ENCODE data around the gene ALX4. TPM values are rescaled to one million over a fixed set of nuclear protein-coding genes. Genes with fewer than 3 reads are reported as not detected.

The ALX4 gene
- total RNA-seq, 2 experiments from 2014 or later = not detected

DNA sequence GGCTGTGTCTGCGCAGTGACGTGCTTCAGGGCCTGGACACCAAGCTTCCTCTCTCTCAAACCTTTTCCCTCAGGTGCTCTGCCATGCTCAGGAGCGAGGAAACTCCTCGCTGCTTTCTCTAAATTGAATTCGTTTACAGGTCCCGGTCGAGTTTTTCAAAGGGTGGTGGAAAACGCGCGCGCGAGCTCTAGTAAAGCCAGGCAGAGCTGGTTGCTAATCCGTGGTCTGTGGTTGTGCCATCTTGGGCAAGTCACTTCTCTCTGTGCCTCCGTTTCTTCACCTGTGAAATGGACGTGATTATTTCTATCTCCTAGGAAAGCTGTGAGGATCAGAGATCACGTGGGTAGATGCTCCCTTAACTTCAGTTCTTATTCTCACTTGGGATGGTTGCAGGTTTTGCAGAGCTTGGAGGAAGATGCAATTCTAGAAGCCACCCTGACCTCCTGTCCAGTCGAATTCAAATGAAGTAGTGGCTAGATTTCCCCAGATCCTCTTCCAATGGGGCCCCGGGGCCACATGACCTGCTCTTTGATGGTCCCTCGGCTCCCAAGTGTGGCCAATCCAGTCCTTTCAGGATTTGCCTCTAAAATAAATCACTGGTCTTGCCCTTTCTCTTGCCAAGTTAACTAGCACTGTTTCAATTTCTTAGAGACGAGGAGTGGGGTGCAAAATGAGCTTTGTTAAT lies 10.5 kb upstream of the ALX4 start:
- no peak overlapping the region for H3K4me2 ChIP-seq (ENCODE audit: low read length)
- no peak overlapping the region for H2AFZ ChIP-seq (ENCODE audit: low read length)
- no peaks in the 10 kb centered on the region for H3K4me1 ChIP-seq (ENCODE audit: insufficient read depth, low read length, poor library complexity, severe bottlenecking)
- H3K36me3 ChIP-seq (ENCODE audit: insufficient read depth, low read length) = no peaks in the 10 kb centered on the region
- H3K79me2 ChIP-seq (ENCODE audit: insufficient read depth, low read depth, low read length) = no peaks in the 10 kb centered on the region
- ChIA-PET CTCF (ENCODE audit: unreplicated experiment) (no interaction called here), POLR2A (interaction anchor here (0.6 to 1.8 kb wide), 2 partner anchors 10 to 766 kb away, joined by 3 to 4 read pairs; no protein-coding TSS in a partner anchor)
- no peak for TF ChIP-seq EZH2phosphoT487 (IDR thresholded peaks at IDR 0.05; ENCODE audit: borderline replicate concordance, low read depth, low read length)
- TF ChIP-seq, protein P1, sequence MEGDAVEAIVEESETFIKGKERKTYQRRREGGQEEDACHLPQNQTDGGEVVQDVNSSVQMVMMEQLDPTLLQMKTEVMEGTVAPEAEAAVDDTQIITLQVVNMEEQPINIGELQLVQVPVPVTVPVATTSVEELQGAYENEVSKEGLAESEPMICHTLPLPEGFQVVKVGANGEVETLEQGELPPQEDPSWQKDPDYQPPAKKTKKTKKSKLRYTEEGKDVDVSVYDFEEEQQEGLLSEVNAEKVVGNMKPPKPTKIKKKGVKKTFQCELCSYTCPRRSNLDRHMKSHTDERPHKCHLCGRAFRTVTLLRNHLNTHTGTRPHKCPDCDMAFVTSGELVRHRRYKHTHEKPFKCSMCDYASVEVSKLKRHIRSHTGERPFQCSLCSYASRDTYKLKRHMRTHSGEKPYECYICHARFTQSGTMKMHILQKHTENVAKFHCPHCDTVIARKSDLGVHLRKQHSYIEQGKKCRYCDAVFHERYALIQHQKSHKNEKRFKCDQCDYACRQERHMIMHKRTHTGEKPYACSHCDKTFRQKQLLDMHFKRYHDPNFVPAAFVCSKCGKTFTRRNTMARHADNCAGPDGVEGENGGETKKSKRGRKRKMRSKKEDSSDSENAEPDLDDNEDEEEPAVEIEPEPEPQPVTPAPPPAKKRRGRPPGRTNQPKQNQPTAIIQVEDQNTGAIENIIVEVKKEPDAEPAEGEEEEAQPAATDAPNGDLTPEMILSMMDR (conservative IDR thresholded peaks at IDR 0.05; ENCODE audit: low read length) = no peak
- no peaks in the 10 kb centered on the region for H3K9me2 ChIP-seq (ENCODE audit: insufficient read depth, low read length)
- no peak for DNase-seq (ENCODE audit: low spot score)
- intact Hi-C loops (cut with micrococcal nuclease; ENCODE audit: unreplicated experiment) = no loop called here
- no peak overlapping the region for H3K27ac ChIP-seq (ENCODE audit: low read depth, low read length, poor library complexity, severe bottlenecking)
- no peak overlapping the region for H3K4me3 ChIP-seq (ENCODE audit: low read depth, low read length, poor library complexity, severe bottlenecking)
- no TSS peak for BruUV-seq (replicated peaks)
- no peaks in the 10 kb centered on the region for H4K20me1 ChIP-seq (ENCODE audit: insufficient read depth, low read length)
- no peaks in the 10 kb centered on the region for H3K9me3 ChIP-seq (ENCODE audit: low read length)

DNA sequence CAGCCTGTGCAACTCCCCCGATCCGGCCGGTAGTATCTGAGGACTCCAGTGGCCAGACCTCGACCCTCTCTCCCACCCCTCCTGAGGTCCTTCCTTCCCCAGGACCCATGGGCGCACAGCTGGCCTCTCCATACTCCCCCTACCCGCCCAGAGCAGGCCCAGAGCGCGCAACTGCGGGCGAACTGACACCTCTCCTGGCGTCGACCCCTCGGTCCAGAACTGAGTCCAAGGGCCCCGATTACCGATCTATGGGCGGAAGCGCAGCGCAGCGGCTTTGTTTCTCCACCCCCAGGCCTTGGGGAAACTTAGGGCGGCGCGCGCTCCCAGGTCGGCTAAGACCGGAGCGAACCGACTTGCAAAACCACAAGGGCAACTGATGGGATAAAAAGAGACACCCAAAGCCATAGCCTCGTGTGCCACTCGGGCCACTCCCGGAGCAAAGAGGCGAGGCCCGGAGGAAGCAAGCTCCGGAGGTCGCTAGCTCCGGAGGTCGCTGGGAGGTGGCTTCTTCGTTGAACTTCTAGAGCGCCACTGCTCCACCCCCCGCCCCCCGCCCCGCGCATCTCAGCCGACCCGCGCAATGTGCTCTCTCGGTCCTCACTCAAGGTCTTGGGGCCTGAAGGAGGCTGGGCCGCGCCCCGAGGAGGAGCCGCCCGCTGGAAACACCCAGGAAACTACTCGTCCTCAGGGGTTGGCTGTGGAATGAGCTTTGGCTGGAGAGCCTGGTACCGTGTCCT lies 9.8 kb upstream of the ALX4 start:
- CTCF ChIA-PET (ENCODE audit: unreplicated experiment) = no interaction called here
- no TSS peak for BruUV-seq (replicated peaks)

More for the DNA sequence above, 9.8 kb upstream of the ALX4 start:
- DNase-seq (ENCODE audit: low spot score) = no peak
- intact Hi-C loops (cut with micrococcal nuclease; ENCODE audit: unreplicated experiment) = no loop called here
- POLR2A ChIA-PET = interaction anchor here (0.6 kb wide), 1 partner anchor 765 kb away, joined by 3 read pairs; no protein-coding TSS in a partner anchor
- Histone ChIP-seq H3K4me2 (ENCODE audit: low read length) (no peak overlapping the region), H2AFZ (ENCODE audit: low read length) (no peak overlapping the region), H3K9me2 (ENCODE audit: insufficient read depth, low read length) (no peaks in the 10 kb centered on the region), H3K79me2 (ENCODE audit: insufficient read depth, low read depth, low read length) (no peaks in the 10 kb centered on the region), H3K36me3 (ENCODE audit: insufficient read depth, low read length) (no peaks in the 10 kb centered on the region), H3K4me1 (ENCODE audit: insufficient read depth, low read length, poor library complexity, severe bottlenecking) (no peaks in the 10 kb centered on the region), H3K9me3 (ENCODE audit: low read length) (no peaks in the 10 kb centered on the region), H4K20me1 (ENCODE audit: insufficient read depth, low read length) (no peaks in the 10 kb centered on the region), H3K4me3 (ENCODE audit: low read depth, low read length, poor library complexity, severe bottlenecking) (no peak overlapping the region), H3K27ac (ENCODE audit: low read depth, low read length, poor library complexity, severe bottlenecking) (no peak overlapping the region)
- TF ChIP-seq, protein P1 (conservative IDR thresholded peaks at IDR 0.05; ENCODE audit: low read length) = no peak

Data from OCI-LY7 (cell line).